ENCODE results near the gene TENM4.

The TENM4 gene

GRCh38 chr11:79159657-79160450 is 281.0 kb downstream of the TENM4 start:
- TF ChIP-seq SP1 (IDR thresholded peaks at IDR 0.05) = no peak
- no peak for TF ChIP-seq FOXA1 (IDR thresholded peaks at IDR 0.05)
- no peak for DNase-seq (ENCODE audit: extremely low spot score)
- ChIA-PET CTCF (no interaction called here), POLR2A (no interaction called here)

GRCh38 chr11:79157738-79158137 is 283.1 kb downstream of the TENM4 start:
- POLR2A ChIA-PET = no interaction called here
- CTCF ChIA-PET = interaction anchor here (0.7 kb wide), 1 partner anchor 1734 kb away, joined by 3 read pairs; no protein-coding TSS in a partner anchor
- TF ChIP-seq NFRKB (IDR thresholded peaks at IDR 0.05) (no peak), SP1 (IDR thresholded peaks at IDR 0.05) (no peak)
- no peak for DNase-seq (ENCODE audit: extremely low spot score)

DNA sequence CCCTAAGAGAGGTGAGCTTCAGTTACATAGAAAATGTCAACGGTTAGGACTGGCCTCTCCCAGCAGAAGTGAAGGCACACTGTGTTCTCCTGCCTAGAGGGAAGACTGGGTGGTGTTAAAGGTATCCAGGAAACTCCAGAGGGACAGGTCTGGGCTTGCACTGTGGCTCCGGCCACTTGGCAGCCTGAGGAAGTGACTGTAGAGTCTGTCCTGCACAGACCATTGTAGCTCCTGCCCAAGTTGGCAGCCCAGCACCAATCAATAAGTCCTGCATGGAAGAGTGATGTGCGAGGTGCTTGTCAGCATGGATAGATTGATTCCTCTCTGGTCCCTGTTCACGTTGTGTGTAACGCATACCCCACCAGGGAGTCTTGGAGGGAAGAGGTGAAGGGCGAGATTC is 284.8 kb downstream of the TENM4 start:
- DNase-seq (ENCODE audit: extremely low spot score) = no peak
- CTCF ChIA-PET = no interaction called here
- POLR2A ChIA-PET = no interaction called here
- no peak for TF ChIP-seq TARDBP (IDR thresholded peaks at IDR 0.05)
- no peak for TF ChIP-seq CTBP1 (IDR thresholded peaks at IDR 0.05; ENCODE audit: borderline replicate concordance)

DNA sequence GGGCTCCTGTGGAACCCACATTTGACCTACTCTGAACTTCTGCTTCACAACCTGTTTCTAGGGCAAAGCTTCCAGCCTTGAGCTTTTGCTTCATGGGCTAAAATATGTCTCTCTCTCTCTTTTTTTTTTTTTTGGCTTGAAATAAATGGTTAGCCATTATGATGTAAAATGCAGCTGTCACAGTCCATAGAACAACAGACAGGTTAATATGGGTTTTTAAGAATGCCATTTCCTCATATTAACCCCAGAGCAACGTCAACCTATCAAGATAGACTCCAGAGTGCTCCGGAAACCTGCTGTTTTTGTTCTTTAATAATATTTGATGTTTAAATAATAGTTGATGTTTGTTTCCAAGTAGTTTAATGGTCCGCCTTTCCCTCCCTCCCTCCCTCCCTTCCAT is 285.6 kb downstream of the TENM4 start:
- no peak for DNase-seq (ENCODE audit: extremely low spot score)
- TF ChIP-seq NFRKB (IDR thresholded peaks at IDR 0.05) = no peak
- no peak for TF ChIP-seq HDGF (IDR thresholded peaks at IDR 0.05; ENCODE audit: borderline replicate concordance)
- no peak for TF ChIP-seq ARNT (IDR thresholded peaks at IDR 0.05)
- TF ChIP-seq L3MBTL2 (conservative IDR thresholded peaks at IDR 0.05) = no peak
- TF ChIP-seq CTBP1 (IDR thresholded peaks at IDR 0.05; ENCODE audit: borderline replicate concordance) = no peak
- TF ChIP-seq FOXM1 (IDR thresholded peaks at IDR 0.05; ENCODE audit: borderline replicate concordance) = no peak
- TF ChIP-seq SUZ12 (IDR thresholded peaks at IDR 0.05) = no peak
- TF ChIP-seq BHLHE40 (IDR thresholded peaks at IDR 0.05; ENCODE audit: borderline replicate concordance) = no peak
- no peak for TF ChIP-seq FOXK2 (IDR thresholded peaks at IDR 0.05)
- TF ChIP-seq SP1 (IDR thresholded peaks at IDR 0.05) = no peak
- no peak for TF ChIP-seq FOXA1 (IDR thresholded peaks at IDR 0.05)
- TF ChIP-seq, protein P1, sequence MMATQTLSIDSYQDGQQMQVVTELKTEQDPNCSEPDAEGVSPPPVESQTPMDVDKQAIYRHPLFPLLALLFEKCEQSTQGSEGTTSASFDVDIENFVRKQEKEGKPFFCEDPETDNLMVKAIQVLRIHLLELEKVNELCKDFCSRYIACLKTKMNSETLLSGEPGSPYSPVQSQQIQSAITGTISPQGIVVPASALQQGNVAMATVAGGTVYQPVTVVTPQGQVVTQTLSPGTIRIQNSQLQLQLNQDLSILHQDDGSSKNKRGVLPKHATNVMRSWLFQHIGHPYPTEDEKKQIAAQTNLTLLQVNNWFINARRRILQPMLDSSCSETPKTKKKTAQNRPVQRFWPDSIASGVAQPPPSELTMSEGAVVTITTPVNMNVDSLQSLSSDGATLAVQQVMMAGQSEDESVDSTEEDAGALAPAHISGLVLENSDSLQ (IDR thresholded peaks at IDR 0.05) = no peak
- no peak for TF ChIP-seq ELF4 (IDR thresholded peaks at IDR 0.05)
- no peak for TF ChIP-seq ZNF384 (IDR thresholded peaks at IDR 0.05)
- no peak for TF ChIP-seq LEF1 (IDR thresholded peaks at IDR 0.05; ENCODE audit: borderline replicate concordance)
- no peak for TF ChIP-seq TARDBP (IDR thresholded peaks at IDR 0.05)
- POLR2A ChIA-PET = no interaction called here
- CTCF ChIA-PET = no interaction called here

DNA sequence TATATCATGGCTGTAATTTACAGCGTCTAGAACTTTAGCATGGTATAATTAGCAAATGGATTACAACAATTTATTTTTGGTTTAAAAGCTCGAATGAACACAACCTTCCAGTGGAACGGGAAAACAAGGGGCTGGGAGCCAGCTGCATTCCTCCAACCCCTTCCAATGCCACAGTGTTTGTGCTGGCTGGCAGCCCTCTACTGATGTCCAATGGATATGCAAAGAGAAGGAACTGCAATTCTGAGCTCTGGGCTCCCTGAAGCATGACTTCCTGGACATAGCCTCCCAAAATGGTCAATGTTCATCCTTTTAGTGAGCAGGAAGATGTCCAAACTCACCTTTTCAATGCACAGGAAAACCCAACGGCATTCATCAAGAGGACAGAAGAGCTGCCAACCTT is 288.3 kb downstream of the TENM4 start:
- CTCF ChIA-PET = no interaction called here
- TF ChIP-seq ELF4 (IDR thresholded peaks at IDR 0.05) = no peak
- no peak for TF ChIP-seq ARNT (IDR thresholded peaks at IDR 0.05)
- no peak for TF ChIP-seq SUZ12 (IDR thresholded peaks at IDR 0.05)
- TF ChIP-seq SP1 (IDR thresholded peaks at IDR 0.05) = no peak
- no peak for TF ChIP-seq ZNF384 (IDR thresholded peaks at IDR 0.05)
- no peak for TF ChIP-seq TARDBP (IDR thresholded peaks at IDR 0.05)
- TF ChIP-seq BHLHE40 (IDR thresholded peaks at IDR 0.05; ENCODE audit: borderline replicate concordance) = no peak
- no peak for TF ChIP-seq LEF1 (IDR thresholded peaks at IDR 0.05; ENCODE audit: borderline replicate concordance)
- no peak for TF ChIP-seq NFRKB (IDR thresholded peaks at IDR 0.05)
- no peak for TF ChIP-seq FOXA1 (IDR thresholded peaks at IDR 0.05)
- TF ChIP-seq FOXM1 (IDR thresholded peaks at IDR 0.05; ENCODE audit: borderline replicate concordance) = no peak
- TF ChIP-seq CTBP1 (IDR thresholded peaks at IDR 0.05; ENCODE audit: borderline replicate concordance) = no peak
- no peak for TF ChIP-seq L3MBTL2 (conservative IDR thresholded peaks at IDR 0.05)
- no peak for TF ChIP-seq HDGF (IDR thresholded peaks at IDR 0.05; ENCODE audit: borderline replicate concordance)
- TF ChIP-seq FOXK2 (IDR thresholded peaks at IDR 0.05) = no peak
- TF ChIP-seq, protein P1 (IDR thresholded peaks at IDR 0.05) = no peak
- no peak for DNase-seq (ENCODE audit: extremely low spot score)
- POLR2A ChIA-PET = no interaction called here

- ChIA-PET CTCF (no interaction called here), POLR2A (no interaction called here)
- DNase-seq (ENCODE audit: extremely low spot score) = no peak
- TF ChIP-seq HDGF (IDR thresholded peaks at IDR 0.05; ENCODE audit: borderline replicate concordance) (no peak), CTBP1 (IDR thresholded peaks at IDR 0.05; ENCODE audit: borderline replicate concordance) (no peak), ARNT (IDR thresholded peaks at IDR 0.05) (no peak), TARDBP (IDR thresholded peaks at IDR 0.05) (no peak), BHLHE40 (IDR thresholded peaks at IDR 0.05; ENCODE audit: borderline replicate concordance) (no peak), L3MBTL2 (conservative IDR thresholded peaks at IDR 0.05) (no peak), NFRKB (IDR thresholded peaks at IDR 0.05) (no peak), LEF1 (IDR thresholded peaks at IDR 0.05; ENCODE audit: borderline replicate concordance) (no peak), ELF4 (IDR thresholded peaks at IDR 0.05) (no peak), SP1 (IDR thresholded peaks at IDR 0.05) (no peak), ZNF384 (IDR thresholded peaks at IDR 0.05) (no peak), FOXK2 (IDR thresholded peaks at IDR 0.05) (no peak), FOXA1 (IDR thresholded peaks at IDR 0.05) (no peak), FOXM1 (IDR thresholded peaks at IDR 0.05; ENCODE audit: borderline replicate concordance) (no peak), SUZ12 (IDR thresholded peaks at IDR 0.05) (no peak)
- TF ChIP-seq, protein P1 (IDR thresholded peaks at IDR 0.05) = no peak
Observed at GRCh38 chr11:79151396-79151795, 289.4 kb downstream of the TENM4 start.

All from HEK293T (cell line).